ENCODE results near the gene ELANE. TPM values are rescaled to one million over a fixed set of nuclear protein-coding genes. Genes with fewer than 3 reads are reported as not detected.
A peak's percentile ranks its signal among the peaks of the same experiment; 100 is the strongest.

ELANE gene
- total and polyA plus RNA-seq, 9 of the 15 experiments (the other 6 are each of a cell fraction or from before 2014, with no cell fraction given): not detected

DNA sequence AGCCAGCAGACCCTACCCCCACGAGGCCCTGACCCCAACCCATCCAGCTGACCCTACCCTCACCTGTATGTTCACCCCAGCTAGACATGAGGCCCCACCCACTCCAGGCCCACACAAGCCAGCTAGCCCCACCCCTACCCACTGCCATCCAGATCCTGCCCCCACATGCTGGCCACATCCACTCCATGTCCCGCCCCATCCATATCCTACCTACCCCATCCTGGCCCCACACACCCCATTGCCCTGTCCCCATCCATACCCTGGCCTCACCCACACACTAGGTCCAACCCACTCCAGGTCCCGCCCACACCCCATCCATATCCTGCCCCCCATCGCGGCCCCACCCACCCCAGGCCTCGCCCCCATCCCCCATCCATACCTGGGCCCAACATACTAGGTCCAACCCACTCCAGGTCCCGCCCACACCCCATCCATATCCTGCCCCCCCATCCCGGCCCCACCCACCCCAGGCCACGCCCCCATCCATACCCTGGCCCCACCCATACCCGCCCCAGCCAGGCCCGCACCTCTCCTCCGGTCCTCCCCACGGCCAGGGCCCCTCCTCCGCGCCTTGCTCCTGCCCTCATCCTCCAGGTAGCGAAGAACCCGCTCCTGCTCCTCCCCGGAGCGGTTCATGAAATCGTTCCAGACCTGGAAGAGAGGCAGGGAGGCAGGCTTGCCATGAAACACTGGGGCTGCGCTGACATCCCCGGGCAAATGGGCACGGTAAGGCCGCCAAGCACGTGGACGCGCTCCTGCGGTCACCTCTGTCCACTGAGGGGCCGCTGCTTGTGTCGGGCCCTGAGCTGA lies 48.4 kb downstream of the ELANE start (continued):
- TF ChIP-seq, protein P1, sequence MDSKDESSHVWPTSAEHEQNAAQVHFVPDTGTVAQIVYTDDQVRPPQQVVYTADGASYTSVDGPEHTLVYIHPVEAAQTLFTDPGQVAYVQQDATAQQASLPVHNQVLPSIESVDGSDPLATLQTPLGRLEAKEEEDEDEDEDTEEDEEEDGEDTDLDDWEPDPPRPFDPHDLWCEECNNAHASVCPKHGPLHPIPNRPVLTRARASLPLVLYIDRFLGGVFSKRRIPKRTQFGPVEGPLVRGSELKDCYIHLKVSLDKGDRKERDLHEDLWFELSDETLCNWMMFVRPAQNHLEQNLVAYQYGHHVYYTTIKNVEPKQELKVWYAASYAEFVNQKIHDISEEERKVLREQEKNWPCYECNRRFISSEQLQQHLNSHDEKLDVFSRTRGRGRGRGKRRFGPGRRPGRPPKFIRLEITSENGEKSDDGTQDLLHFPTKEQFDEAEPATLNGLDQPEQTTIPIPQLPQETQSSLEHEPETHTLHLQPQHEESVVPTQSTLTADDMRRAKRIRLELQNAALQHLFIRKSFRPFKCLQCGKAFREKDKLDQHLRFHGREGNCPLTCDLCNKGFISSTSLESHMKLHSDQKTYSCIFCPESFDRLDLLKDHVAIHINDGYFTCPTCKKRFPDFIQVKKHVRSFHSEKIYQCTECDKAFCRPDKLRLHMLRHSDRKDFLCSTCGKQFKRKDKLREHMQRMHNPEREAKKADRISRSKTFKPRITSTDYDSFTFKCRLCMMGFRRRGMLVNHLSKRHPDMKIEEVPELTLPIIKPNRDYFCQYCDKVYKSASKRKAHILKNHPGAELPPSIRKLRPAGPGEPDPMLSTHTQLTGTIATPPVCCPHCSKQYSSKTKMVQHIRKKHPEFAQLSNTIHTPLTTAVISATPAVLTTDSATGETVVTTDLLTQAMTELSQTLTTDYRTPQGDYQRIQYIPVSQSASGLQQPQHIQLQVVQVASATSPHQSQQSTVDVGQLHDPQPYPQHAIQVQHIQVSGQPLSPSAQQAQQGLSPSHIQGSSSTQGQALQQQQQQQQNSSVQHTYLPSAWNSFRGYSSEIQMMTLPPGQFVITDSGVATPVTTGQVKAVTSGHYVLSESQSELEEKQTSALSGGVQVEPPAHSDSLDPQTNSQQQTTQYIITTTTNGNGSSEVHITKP (IDR thresholded peaks at IDR 0.05; ENCODE audit: partially characterized antibody): no peak
- no peak for TF ChIP-seq SRSF9 (IDR thresholded peaks at IDR 0.05; ENCODE audit: borderline replicate concordance, low read depth, low read length)
- no peak for TF ChIP-seq NFRKB (IDR thresholded peaks at IDR 0.05; ENCODE audit: low read depth)
- peak; percentile 65 for TF ChIP-seq POLR2B (IDR thresholded peaks at IDR 0.05; ENCODE audit: low read depth, partially characterized antibody)
- TF ChIP-seq, protein P2, sequence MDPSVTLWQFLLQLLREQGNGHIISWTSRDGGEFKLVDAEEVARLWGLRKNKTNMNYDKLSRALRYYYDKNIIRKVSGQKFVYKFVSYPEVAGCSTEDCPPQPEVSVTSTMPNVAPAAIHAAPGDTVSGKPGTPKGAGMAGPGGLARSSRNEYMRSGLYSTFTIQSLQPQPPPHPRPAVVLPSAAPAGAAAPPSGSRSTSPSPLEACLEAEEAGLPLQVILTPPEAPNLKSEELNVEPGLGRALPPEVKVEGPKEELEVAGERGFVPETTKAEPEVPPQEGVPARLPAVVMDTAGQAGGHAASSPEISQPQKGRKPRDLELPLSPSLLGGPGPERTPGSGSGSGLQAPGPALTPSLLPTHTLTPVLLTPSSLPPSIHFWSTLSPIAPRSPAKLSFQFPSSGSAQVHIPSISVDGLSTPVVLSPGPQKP (CRISPR knock-in tag; IDR thresholded peaks at IDR 0.05): no peak
- TF ChIP-seq PYGO2 (tag; IDR thresholded peaks at IDR 0.05): no peak
- TF ChIP-seq, protein P3, sequence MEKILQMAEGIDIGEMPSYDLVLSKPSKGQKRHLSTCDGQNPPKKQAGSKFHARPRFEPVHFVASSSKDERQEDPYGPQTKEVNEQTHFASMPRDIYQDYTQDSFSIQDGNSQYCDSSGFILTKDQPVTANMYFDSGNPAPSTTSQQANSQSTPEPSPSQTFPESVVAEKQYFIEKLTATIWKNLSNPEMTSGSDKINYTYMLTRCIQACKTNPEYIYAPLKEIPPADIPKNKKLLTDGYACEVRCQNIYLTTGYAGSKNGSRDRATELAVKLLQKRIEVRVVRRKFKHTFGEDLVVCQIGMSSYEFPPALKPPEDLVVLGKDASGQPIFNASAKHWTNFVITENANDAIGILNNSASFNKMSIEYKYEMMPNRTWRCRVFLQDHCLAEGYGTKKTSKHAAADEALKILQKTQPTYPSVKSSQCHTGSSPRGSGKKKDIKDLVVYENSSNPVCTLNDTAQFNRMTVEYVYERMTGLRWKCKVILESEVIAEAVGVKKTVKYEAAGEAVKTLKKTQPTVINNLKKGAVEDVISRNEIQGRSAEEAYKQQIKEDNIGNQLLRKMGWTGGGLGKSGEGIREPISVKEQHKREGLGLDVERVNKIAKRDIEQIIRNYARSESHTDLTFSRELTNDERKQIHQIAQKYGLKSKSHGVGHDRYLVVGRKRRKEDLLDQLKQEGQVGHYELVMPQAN (IDR thresholded peaks at IDR 0.05; ENCODE audit: borderline replicate concordance): peak; percentile 88
- TF ChIP-seq POLR2A (conservative IDR thresholded peaks at IDR 0.05): peak; percentile 18; the same call in 1 of the 2 replicates
- 0 out of 2 replicates have a peak, but pooled peaks have one; percentile 14 for TF ChIP-seq TEAD4 (IDR thresholded peaks at IDR 0.05; ENCODE audit: low read length)
- no peak for TF ChIP-seq TEAD4 (CRISPR knock-in tag; IDR thresholded peaks at IDR 0.05; ENCODE audit: borderline replicate concordance)
- TF ChIP-seq HNRNPL (IDR thresholded peaks at IDR 0.05; ENCODE audit: low read depth, low read length): no peak
- TF ChIP-seq, protein P4, sequence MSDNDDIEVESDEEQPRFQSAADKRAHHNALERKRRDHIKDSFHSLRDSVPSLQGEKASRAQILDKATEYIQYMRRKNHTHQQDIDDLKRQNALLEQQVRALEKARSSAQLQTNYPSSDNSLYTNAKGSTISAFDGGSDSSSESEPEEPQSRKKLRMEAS (CRISPR knock-in tag; IDR thresholded peaks at IDR 0.05): peak; percentile 62
- TF ChIP-seq POLR2G (IDR thresholded peaks at IDR 0.05; ENCODE audit: low read depth, low read length): peak; percentile 47
- TF ChIP-seq CSDE1 (IDR thresholded peaks at IDR 0.05): no peak
- no peak for TF ChIP-seq BRCA1 (IDR thresholded peaks at IDR 0.05)
- no peak for TF ChIP-seq BRCA1 (CRISPR knock-in tag; IDR thresholded peaks at IDR 0.05)
- no peak for TF ChIP-seq ARID2 (IDR thresholded peaks at IDR 0.05)
- TF ChIP-seq, protein P5, sequence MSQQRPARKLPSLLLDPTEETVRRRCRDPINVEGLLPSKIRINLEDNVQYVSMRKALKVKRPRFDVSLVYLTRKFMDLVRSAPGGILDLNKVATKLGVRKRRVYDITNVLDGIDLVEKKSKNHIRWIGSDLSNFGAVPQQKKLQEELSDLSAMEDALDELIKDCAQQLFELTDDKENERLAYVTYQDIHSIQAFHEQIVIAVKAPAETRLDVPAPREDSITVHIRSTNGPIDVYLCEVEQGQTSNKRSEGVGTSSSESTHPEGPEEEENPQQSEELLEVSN (IDR thresholded peaks at IDR 0.05; ENCODE audit: borderline replicate concordance in 1 of 2, extremely low read depth in 1 of 2, insufficient read depth in 1 of 2, insufficient read length in 1 of 2, low read depth in 1 of 2, low read length in 1 of 2, poor library complexity in 1 of 2, severe bottlenecking in 1 of 2): peak; percentile 21 to 35
